Keratinocyte (primary cell): ENCODE data around the gene CDADC1.

ENCODE experiments used
- EZH2 ChIP-seq: IDR thresholded peaks from one replicate; pipeline ENCODE4 v1.6.1; 2012; ENCODE audit warnings: inconsistent platforms, mild to moderate bottlenecking, low read length, moderate library complexity
- TF ChIP-seq, protein P1 (sequence below), 3 experiments: IDR thresholded peaks in 1 of 3; conservative IDR thresholded peaks in 1 of 3; optimal IDR thresholded peaks in 1 of 3; 2 replicates in 2 of 3; 3 replicates in 1 of 3; pipeline versions ENCODE3 to v1.5.1; 2011; ENCODE audit warnings: low read length in 3 of 3, mild to moderate bottlenecking in 3 of 3, moderate library complexity in 2 of 3, control low read depth in 1 of 3, inconsistent platforms in 1 of 3; ENCODE audit not compliant: insufficient read depth in 2 of 3; ENCODE audit errors: extremely low read depth in 1 of 3

GRCh38 chr13:49310251-49310650 is 62.5 kb downstream of the CDADC1 start:
- no peak for TF ChIP-seq EZH2
- TF ChIP-seq, protein P1, sequence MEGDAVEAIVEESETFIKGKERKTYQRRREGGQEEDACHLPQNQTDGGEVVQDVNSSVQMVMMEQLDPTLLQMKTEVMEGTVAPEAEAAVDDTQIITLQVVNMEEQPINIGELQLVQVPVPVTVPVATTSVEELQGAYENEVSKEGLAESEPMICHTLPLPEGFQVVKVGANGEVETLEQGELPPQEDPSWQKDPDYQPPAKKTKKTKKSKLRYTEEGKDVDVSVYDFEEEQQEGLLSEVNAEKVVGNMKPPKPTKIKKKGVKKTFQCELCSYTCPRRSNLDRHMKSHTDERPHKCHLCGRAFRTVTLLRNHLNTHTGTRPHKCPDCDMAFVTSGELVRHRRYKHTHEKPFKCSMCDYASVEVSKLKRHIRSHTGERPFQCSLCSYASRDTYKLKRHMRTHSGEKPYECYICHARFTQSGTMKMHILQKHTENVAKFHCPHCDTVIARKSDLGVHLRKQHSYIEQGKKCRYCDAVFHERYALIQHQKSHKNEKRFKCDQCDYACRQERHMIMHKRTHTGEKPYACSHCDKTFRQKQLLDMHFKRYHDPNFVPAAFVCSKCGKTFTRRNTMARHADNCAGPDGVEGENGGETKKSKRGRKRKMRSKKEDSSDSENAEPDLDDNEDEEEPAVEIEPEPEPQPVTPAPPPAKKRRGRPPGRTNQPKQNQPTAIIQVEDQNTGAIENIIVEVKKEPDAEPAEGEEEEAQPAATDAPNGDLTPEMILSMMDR (optimal IDR thresholded peaks at IDR 0.05 in 1 of 3, IDR thresholded peaks at IDR 0.05 in 1 of 3, conservative IDR thresholded peaks at IDR 0.05 in 1 of 3; ENCODE audit: extremely low read depth in 1 of 3, insufficient read depth in 2 of 3, low read length in 3 of 3): no peak
